GM21786 (cell line): ENCODE data around the gene KDM2A.
A peak's percentile ranks its signal among the peaks of the same experiment; 100 is the strongest.

Experiments
- ATAC-seq: cut with Tn5 transposase; IDR thresholded peaks from one replicate; pipeline ENCODE4 v1.9.1; 2021; ENCODE audit not compliant: unreplicated experiment

The KDM2A gene

DNA sequence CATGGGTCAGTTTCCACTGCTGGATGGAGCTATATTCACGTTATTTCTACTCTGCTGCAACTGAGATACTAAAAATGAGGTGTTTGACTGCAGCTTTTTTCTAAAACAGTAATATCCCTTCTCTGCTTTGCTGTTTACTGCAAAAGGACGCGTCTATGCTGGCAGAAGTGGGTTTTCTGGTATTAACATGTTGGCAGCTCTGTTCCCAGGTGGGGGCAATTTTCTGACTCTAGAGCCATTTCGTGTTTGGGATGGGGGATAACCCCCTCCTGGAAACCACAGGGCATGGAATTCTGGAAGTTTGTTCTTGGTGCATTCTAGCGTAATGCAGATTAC is 152.1 kb downstream of the KDM2A start:
- ATAC-seq, result no peak

DNA sequence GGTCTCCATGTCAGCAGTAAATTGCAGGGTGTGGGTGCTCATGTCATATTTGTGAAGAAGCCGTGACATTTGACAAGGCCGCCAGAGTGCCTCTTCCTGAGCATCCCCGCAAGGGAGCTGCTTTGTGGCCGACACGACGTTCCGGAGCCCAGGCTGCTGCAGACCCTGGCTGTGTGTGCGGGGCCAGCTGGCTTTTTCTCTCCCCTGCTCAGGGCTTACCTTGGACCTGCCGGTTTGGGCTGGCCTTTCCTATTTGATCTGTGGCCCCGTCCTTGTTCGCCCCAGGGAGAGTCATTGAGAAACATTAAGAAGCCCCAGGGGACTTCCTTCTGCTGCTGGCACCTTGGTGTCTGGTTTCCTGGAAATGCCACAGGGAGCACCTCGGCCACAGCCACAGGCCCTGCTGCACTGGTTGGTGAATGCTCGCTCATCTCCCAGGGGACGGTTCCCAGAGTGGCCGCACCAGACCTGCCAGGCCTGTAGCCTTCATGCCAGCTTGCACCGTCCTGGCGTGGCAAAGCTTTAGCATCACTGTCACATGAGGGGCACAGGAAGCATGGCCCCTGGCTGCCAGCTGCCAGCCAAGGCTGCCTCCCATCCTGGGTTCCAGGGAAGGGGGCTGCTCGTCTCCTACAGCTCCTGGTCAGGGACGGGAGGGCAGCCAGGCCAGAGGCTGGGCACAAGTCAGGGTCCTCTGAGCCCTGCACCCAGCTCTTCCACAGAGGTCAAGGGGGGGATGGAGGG is 152.7 kb downstream of the KDM2A start:
- ATAC-seq, result no peak

DNA sequence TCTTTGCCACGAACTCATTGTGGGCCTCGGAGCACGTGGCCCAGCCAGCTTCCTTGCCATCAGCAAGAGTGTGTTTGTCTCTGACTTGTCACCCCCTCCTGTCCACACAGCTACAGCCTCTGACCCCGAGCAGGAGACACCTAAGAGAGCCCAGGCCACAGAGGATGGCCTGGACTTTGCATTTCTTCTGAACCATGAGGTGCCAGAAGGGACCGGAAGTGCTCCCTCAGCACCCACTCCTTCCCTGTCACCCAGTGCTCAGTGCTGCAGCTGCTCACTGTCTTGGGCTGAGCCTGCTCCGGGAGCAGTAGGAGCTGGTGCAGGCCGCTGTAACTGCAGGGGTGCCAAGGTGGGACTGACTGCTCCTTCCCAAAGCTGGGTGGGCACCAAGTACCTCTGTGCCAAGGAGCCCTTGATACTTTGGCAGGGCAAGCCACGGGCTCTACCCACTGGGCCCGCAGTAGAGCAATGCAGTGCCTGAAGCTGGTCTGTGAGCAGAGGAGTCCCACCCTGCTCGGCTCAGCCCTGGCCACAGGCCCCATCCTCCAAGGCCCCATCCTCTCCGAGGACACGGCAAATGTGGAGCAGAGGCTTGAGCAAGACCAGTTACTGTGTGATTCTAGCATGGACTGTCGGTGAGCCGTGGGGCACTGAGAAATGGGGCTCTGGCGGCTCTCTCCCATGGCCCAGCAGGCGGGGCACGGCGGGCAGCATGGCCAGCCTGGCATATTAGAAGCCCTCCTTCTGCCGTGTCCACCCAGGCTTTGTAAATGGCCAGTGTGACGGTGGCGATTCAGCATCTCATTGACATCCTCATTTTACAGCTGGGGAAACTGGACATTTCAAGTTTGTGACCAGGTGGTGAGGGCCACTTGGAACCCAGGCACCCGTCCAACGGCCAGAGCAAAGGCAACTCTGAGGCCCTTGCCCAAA is 153.5 kb downstream of the KDM2A start:
- ATAC-seq, result no peak

DNA sequence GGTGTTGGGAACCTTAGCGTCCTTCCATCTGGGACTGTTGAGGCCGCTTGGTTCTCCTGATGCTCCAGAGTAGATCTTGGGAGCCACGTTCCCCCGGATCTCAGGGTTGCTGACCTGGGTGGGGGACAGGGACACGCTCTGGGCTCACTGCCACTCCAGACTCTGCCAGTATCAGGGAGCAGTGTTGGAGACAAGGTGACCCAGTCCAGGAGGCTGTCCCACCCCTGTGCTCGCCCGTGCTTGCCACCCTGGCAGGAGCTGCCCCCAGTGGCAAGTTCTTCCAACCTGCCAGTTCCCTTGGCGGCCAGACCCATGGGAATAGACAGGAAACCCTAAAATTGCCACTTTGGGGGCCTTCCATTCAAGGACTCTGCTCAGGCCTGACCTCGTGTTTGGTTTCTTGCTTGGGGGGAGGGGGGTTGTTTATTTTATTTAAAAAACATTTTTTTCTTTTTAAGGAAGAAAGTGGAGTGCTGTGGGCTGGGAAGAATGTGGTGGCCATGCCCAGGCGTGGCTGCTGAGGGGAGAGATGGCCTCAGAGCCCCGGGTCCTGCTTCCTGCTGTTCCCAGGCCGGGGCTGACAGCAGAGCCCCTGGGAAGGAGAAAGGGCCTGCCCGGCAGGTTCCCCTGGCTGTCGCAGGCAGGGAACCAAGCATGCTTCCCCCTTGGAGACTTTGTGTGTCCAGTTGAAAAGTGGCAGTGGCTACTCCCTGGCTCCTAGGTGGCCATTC is 154.4 kb downstream of the KDM2A start:
- no peak for ATAC-seq

DNA sequence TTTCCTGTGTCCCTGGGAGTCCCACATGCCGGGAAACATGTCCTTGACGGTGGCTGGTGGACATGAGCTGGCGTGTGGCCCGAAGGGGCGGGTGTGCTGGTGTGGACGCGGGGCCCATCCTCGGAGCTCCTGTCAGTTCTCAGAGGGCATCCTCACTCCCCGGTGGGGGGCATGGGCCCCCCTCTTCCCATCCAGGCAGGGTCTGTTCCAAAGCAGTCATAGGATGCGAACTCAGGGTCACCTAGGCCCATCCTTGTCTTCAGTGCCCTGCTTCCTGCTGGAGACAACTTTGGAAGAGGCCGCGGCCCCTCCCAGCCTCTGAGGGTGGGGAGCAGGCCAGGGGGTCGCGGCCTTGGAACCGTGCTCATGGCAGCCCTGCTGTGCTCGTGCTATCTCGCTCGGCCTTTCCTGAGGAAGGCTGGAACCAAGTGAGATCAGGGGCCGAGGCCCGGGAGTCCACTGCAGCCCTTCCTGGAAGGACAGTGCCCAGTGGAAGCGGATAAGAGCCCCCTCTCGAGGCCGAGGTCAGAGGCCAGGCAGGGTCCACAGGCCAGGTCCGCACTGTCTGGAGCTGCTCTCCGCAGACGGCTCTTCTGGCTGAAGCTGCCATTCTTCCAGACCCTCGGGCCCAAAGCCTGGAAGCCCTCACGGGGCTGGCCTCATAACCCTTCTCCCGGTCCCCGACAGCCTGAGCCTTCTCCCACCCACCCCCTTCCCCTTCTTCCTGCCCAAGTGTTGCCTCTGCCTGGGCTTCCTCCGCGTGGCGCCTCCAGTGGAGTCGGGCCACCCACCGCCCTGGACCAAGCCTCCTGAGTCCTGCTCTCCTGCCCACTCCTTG is 155.9 kb downstream of the KDM2A start:
- ATAC-seq, result no peak

DNA sequence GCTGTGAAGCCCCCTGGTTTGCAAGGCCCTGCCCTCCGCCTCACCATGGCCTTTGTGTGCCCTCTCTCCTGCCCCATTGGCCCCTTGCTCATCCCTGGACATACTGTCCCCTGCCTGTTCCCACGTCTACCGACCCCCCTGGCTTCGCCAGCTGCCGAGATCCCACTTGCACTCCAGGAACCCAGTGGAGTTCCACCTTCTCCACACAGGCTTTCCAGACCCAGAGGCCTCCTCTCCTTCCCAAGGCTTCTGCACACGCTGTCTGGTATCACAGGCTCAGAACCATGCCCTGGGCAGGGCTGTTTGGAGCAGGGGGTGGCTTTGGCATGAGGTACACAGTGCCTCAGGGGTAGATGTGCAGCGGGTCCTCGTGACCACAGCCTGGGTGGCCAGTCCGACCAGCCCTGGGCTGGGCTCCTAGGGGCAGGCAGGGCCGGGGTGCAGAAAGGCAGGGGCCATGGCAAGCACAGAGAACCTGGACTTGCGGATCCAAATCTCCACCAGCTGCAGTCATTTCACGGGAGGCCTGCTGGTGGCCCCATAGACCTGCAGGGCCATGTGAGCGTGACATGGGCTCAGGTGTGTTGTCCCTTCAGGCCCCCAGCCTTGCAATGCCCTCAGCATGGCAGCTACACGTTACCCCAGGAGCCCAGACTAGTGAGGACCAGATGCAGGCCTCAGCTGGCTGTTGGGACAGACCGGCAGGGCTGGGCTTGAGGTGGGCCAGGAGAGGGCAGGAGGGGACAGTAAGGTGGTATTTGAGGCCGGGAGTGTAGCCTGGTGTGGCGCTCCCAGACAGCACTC is 156.7 kb downstream of the KDM2A start:
- ATAC-seq, result no peak

DNA sequence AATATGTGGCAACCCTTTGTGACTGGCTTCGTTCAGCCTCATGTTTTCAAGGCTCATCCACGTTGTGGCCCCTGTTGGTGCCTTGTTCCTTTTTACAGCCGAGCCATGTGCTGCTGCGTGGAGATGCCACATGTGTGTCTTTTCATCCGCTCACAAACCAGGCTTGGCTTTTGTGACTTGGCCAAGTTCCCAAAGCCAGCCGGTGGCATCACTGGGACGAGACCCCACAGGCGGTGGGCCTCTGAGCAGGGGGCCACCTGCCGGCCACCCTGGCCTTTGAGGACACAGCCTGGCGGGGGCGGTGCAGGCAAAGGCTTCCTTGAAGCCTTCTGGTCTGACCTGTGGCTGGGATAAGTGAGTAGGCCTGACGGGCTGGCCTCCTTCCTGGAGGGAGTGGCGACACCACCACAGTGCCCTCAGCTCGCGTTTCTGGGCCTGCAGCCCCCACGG is 157.7 kb downstream of the KDM2A start:
- ATAC-seq, result no peak

DNA sequence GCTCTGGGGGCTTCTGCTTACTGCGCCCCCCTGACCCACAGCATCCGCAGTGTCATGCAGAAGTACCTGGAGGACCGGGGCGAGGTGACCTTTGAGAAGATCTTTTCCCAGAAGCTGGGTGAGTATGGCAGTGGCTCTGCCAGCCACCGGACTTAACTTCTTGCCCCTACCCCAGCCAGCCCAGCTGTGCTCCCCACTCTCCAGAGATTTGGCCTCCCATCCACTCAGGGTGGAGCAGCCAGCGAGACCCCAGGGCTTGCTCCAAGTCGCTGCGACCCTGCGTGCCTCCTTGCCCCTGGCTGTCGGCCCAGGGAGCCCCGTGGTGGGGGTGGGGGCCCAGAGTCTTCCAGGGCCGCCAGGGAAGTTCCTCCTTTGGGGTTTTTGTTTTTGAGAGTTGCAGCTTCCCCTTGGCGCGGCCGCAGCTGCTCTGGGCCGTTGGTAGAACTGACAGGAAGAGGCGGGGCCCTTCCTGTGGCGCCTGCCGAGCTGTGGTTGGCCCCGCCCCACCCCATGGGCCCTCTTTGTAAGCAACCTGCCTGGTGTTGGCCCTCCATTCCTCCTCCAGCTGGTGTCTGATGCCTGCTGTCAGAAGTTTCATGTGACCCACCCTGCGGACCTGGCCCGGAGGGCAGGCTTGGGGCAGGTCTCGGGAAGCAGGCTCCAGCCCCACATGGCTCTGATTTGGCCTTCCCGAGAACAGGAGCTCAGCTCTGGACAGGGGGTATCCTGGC is 158.3 kb downstream of the KDM2A start:
- peak; percentile 85 for ATAC-seq

DNA sequence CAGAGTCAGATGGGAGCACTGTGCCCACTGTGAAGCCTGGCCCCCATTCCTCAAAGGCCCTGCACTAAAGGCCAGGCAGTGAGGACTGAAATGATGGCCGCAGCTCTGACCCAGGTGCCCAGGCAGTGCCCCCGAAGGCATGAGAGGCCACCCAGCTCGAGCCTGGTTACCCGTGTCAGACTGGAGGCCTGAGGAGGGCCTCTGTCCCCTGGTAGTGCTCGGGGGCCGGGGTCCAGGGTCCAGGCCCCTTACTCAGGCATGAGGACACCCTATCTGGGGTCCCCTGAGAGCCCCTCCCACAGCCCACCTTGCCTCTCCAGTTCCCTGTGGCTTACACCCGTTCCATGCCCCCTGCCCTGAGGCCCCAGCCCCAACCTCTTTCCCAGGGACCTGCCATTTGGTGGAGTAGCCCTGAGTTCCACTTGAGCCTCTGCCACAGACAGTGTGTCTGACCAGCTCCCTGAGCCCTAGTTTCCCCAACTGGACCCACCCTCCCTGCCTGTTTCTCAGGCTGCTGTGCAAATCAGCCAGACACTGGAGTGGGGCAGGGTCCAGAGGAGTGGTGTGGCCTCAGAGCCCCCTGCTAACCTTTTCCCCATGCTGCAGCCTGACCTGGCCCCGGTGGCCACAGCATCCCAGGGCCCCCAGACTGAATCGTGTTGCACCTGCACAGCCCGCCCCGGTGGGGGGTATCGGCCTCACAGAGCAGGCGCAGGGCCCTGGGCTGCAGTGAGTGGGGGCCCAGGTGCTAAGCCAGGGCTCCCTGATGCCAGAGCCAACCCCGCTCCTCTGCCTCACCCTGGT is 159.3 kb downstream of the KDM2A start:
- ATAC-seq, result no peak

DNA sequence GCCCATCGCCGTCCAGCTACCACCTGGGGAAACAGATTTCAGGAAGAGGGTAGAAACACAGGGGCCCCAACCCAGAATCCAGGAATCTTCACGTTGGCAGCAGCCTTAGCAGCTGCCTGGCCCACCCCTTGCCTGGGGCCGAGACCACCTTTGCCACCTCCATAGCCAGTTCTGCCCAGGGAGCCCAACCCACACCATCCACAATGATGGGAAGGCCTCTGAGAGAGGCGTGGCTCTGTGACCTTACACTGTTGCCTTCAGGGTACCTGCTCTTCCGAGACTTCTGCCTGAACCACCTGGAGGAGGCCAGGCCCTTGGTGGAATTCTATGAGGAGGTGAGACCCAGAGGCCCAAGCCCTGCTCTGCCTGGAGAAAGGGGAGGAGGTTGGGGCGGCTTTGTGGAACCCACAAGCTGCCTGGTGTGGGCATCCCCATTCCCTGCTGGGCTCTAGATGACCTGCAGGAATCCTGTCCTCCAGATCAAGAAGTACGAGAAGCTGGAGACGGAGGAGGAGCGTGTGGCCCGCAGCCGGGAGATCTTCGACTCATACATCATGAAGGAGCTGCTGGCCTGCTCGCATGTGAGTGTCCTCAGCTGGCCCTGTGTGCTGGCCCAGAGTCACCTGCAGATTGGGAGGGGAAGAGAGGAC is 160.0 kb downstream of the KDM2A start:
- no peak for ATAC-seq

DNA sequence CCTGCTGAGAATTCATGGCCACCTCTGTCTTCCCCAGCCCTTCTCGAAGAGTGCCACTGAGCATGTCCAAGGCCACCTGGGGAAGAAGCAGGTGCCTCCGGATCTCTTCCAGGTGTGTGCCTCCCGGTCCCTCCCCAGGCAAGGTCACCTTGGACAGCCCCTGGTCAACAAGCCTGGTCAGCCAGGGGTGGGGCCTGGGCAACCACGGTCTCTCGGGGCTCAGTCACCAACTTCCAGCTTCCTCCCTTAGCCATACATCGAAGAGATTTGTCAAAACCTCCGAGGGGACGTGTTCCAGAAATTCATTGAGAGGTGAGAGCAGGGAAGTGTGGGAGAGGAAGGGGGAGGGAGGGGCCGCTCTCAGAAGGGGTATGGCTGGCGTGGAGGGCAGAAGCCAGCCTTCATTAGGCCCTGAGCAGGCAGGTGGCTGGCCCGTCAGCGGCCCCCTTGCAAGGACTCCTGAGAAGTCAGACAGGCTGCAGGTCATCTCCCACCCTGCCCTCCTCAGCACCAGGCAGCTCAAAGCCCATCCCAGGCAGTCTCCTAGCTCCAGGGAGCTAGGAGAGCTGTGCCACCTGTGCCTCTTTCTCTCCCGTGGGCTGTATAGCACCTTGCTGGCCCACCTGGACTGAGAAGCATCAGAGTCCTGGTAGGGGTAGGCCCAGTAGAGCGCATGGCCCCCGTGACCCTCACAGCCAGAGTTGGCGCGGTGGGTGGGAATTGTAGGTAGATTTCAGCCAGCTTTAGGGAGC is 160.7 kb downstream of the KDM2A start:
- ATAC-seq, result no peak

DNA sequence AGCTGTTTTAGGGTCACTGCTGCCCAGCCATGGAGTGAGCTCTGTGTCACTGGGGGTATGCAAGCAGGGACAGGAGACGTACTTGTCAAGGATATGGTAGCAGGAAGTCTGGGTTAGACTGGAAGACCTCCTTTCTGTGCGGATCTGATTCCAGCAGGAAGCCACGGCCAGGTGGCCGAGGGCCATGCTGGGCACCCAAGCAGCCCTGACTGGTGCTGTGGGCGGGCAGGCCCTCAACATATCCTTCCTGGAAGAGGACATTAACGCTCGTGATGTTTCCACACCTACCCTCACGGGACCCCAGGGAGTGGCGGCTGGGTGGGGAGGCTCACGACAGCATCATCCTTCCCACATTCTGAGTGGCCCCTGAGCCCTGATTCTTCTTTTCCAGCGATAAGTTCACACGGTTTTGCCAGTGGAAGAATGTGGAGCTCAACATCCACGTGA is 161.3 kb downstream of the KDM2A start:
- ATAC-seq, result no peak

DNA sequence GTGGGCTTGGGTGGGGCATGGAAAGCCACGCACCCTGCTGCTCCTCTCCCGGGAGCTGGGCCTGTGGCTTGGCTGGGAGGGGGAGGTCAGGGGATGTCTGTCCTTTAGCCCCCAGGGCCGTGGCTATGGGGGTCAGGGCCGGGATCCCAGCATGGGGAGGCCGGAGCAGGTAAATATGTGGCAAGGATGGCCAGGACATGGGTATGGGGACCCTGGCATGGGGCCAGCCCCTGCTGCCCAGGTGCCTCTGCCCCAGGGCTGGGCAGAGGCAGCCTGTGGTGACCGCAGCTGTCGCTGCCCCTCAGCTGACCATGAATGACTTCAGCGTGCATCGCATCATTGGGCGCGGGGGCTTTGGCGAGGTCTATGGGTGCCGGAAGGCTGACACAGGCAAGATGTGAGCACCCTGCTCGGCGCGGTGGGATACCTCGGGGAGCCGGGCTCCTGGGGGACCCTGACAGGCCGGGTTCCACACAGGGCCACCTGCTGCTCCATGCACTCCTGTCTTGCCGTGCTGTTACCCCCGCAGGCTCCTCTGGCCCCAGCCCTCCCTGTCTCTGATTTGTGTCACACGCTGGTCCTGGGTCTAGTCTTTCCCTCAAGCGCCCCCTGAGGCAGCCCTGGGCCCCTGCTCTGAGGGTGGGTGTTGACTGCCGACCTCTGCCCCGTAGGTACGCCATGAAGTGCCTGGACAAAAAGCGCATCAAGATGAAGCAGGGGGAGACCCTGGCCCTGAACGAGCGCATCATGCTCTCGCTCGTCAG is 161.9 kb downstream of the KDM2A start:
- ATAC-seq, result no peak

DNA sequence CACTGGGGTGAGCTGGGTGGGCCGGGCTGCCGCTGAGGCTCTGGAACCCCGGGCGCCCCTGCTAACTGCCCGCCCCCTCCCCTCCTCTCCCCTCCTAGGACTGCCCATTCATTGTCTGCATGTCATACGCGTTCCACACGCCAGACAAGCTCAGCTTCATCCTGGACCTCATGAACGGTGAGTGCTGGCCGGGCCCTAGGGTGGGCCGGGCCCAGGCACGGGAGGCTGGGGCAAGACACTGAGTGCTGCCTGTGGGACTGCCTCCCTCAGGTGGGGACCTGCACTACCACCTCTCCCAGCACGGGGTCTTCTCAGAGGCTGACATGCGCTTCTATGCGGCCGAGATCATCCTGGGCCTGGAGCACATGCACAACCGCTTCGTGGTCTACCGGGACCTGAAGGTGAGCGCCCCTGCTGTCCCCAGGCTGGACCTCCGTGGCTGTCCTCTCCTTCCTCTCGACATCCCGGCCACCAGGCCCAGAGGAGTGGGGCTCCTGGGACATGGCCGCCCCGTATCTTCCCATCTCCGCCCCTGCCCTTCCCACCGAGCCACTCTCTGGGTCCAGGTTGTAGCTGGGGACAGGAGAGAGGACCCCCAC is 162.6 kb downstream of the KDM2A start:
- ATAC-seq, result no peak

DNA sequence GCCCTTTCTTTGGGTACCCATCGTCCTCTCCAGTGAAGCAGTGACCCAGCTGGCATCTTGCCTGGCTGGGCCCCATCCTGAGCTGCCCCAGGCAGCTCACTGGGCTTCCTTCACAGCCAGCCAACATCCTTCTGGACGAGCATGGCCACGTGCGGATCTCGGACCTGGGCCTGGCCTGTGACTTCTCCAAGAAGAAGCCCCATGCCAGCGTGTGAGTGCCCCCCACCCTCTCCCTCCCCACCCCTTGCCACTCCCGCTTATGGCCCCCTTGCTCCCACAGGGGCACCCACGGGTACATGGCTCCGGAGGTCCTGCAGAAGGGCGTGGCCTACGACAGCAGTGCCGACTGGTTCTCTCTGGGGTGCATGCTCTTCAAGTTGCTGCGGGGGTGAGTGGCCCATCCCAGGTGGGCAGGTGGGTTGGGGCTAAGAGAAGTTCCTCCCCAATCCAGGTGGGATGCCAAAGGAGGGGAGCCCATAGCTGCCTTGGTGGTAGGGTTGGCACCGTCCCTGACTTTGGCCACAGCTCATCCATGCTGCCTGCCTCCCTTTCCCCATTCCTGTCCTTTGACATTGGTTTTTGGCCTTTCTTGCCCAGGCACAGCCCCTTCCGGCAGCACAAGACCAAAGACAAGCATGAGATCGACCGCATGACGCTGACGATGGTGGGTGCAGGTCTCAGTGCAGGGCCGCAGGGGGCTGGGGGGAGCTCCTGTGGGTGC is 163.3 kb downstream of the KDM2A start:
- ATAC-seq, result no peak
